OCI-M1 (cell line): ENCODE measurements around the gene NT5C1B.
"Not testable (repeated sequence)": the region's sequence is repeated elsewhere in the genome, so short reads cannot be mapped to it uniquely, and the experiment has no call there.

Experiments
- DNase-seq: peaks from one replicate; lab custom pipeline; 2025; lab: John Stamatoyannopoulos, UW

Gene NT5C1B

GRCh38 chr2:18589354-18589753 lies at the start of gene NT5C1B:
Gene NT5C1B (minus strand): TSS chr2:18589569. CDS start chr2:18589468, 101 bp downstream.
- DNase-seq = no peak

DNA sequence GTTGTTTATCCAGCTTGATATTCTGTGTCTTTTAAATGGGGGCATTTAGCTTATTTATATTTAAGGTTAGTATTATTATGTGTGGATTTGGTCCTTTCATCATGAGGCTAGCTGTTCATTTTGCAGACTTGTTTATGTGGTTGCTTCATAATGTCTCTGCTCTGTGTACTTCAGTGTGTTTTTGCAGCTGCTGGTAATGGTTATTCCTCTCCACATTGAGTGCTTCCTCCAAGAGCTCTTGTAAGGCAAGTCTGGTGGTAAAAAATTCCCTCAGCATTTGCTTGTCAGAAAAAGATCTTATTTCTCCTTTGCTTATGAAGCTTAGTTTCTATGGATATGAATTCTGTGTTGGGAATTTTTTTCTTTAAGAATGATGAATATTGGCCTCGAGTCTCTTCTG lies 47.8 kb upstream of the NT5C1B start:
- no peak for DNase-seq

- not testable (repeated sequence) for DNase-seq
These were observed 43.3 kb upstream of the NT5C1B start for GRCh38 chr2:18632699-18633098.

DNA sequence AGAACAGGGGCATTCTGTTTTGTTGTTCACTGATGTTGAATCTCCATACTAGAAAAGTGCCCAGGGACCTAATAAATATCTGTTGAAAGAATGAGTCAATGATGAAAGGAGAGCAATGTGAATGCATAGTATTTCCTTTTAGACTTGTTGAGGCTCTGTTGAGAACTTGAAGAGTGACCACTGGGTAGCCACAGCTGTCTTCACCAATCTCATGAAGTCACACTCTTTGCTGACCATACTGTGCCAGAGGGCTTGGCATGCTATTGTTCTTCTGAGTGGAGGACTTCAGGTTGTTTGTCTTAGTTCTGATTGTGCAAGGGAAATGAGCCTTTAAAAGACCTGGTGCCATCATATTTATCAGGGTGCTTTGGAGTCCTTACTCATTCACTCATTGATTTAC lies 41.6 kb upstream of the NT5C1B start:
- no peak for DNase-seq

- no peak for DNase-seq
These were observed 41.2 kb upstream of the NT5C1B start for GRCh38 chr2:18630541-18630940.

- DNase-seq = no peak
These were observed 40.7 kb upstream of the NT5C1B start for GRCh38 chr2:18630101-18630500.

DNA sequence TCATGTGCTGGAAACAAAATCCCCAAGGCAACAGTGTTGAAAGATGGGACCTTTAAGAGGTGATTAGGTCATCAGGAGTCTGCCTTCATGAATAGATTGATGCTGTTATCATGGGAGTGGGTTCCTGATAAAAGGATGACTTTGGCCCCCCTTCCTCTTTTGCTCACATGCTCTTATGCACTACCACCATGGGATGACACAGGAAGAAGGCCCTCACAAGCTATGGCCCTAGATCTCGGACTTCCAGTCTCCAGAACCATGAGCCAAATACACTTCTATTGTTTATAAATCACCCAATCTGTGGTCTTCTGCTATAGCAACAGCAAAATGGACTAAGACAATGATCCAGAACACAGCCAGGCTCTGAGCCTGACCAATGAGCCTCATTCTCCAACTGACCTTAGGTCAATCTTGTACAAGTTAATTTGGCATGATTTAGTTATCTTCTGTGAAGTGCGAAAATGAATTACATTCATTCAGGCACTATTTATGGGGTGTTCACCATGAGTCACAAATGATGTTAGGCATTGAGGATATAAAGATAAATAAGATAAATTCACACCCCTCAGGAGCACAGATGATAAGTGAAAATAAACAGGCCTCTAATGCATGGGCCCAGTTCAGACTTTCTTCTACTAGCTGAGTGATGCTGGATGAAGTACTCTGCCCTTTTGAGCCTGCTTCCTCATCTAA lies 37.7 kb upstream of the NT5C1B start:
- no peak for DNase-seq

GRCh38 chr2:18626256-18626668 lies 36.9 kb upstream of the NT5C1B start:
- no peak for DNase-seq

- DNase-seq = no peak
These were observed 36.2 kb upstream of the NT5C1B start for GRCh38 chr2:18625563-18625962.

- no peak for DNase-seq
These were observed 34.4 kb upstream of the NT5C1B start for GRCh38 chr2:18623782-18624181.

- no peak for DNase-seq
These were observed 31.7 kb upstream of the NT5C1B start for GRCh38 chr2:18620867-18621632.

GRCh38 chr2:18619091-18619490 lies 29.7 kb upstream of the NT5C1B start:
- DNase-seq = no peak

- no peak for DNase-seq
These were observed 24.7 kb upstream of the NT5C1B start for GRCh38 chr2:18614041-18614440.

GRCh38 chr2:18612133-18612532 lies 22.8 kb upstream of the NT5C1B start:
- no peak for DNase-seq

DNA sequence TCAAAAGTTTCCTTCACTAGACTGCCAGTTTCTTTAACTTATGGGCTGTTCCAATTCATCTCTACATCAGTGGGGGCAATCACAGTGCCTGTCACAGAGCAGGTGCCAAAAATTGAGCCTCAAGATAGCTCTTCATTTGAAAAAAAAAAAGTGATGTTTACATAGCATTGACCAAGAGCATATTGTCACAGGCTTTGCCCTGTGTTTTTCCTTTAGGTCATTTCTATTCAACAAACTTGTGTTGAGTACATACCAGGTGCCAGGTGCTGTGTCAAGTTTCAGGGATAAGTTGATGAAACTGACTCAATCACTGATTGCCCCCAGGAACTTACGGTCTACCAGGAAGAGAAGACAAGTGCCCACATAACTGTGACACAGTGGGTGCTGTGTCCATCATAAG lies 22.2 kb upstream of the NT5C1B start:
- DNase-seq = no peak

- no peak for DNase-seq
These were observed 21.8 kb upstream of the NT5C1B start for GRCh38 chr2:18611184-18611583.

GRCh38 chr2:18610651-18611050 lies 21.3 kb upstream of the NT5C1B start:
- peak; percentile 17 for DNase-seq

GRCh38 chr2:18610090-18610489 lies 20.7 kb upstream of the NT5C1B start:
- DNase-seq = no peak

- no peak for DNase-seq
These were observed 15.7 kb upstream of the NT5C1B start for GRCh38 chr2:18605115-18605514.

- DNase-seq = no peak
These were observed 15.1 kb upstream of the NT5C1B start for GRCh38 chr2:18604531-18604885.

DNA sequence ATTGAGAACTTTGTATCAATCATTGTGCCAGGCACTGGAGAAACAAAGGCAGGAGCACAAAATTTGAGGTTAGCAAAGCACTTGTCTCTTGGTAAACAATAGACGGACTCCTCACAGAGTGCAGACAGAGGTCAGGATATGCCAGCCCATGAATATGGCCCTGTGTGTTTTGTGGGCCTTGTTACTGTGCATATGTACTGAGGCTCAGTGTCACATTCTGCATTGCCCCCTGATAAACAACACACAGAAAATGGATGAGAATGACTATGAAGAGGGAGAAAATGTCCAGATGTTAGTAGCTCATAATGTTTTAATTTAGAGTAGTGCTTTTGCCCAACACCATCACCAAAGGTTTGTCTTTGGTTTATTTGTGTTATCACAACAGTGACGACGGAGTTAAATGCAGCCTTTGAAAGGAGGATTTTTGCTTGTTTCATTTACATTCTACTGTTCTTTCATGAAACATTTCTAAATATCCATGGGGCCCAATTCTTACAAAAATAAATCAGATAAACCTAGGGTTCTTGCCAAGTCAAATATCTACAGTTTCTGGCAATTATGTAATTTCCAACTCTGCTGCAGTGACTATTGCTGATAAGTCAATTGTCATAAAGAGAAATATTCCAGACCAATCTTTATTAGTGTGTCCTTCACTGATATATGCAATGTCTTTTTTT lies 14.6 kb upstream of the NT5C1B start:
- no peak for DNase-seq

GRCh38 chr2:18602298-18602697 lies 12.9 kb upstream of the NT5C1B start:
- no peak for DNase-seq

GRCh38 chr2:18600255-18600613 lies 10.9 kb upstream of the NT5C1B start:
- DNase-seq = no peak
